NCI-H69 (cell line): Measurements from ENCODE around the gene DOCK3.
A peak's percentile ranks its signal among the peaks of the same experiment; 100 is the strongest.

Experiments
- DNase-seq: peaks from one replicate; lab custom pipeline; 2025; lab: John Stamatoyannopoulos, UW

The DOCK3 gene

GRCh38 chr3:50983887-50984286 lies 309.2 kb downstream of the DOCK3 start:
- DNase-seq, result no peak

GRCh38 chr3:50985893-50986292 lies 311.2 kb downstream of the DOCK3 start:
- DNase-seq, result no peak

GRCh38 chr3:50986726-50987125 lies 312.0 kb downstream of the DOCK3 start:
- DNase-seq, result no peak

DNA sequence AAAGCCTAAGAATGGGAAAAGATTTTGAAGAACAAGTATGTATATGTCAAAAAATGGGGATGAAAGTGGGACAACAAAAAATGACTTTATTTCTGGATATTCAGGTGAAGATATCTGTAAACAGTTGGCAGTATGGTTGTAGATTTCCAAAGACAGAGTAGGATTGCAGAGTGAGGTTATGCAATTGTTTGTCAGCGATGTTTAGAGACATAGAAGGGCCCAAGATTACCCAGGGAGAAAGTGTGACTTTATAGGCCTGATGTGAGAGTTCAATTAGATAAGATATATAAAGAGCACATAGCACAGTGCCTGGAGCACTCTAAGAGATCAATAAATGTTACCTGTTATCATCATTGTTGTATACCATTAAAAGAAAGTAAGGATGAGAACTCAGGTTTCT lies 319.8 kb downstream of the DOCK3 start:
- DNase-seq, result no peak

GRCh38 chr3:50995085-50995824 lies 320.5 kb downstream of the DOCK3 start:
- DNase-seq, result no peak

DNA sequence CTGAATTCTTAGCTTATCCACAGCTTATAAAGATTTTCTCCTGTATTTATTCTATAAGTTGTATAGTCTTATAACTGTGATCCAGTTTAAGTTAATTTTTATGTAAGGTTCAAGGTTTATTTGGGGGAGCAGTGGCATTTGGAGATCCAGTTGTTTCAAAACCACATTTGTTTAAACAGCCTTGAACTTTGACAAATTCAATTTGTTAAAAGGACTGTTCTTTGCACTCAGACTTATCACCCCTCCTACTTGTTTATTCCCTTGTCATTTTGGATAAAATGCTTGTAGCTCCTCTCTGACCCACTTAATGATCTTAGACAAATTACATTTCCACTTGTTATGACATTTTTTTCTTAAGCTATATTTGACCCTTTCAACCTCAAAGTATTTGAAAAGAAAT lies 327.8 kb downstream of the DOCK3 start:
- DNase-seq, result no peak

DNA sequence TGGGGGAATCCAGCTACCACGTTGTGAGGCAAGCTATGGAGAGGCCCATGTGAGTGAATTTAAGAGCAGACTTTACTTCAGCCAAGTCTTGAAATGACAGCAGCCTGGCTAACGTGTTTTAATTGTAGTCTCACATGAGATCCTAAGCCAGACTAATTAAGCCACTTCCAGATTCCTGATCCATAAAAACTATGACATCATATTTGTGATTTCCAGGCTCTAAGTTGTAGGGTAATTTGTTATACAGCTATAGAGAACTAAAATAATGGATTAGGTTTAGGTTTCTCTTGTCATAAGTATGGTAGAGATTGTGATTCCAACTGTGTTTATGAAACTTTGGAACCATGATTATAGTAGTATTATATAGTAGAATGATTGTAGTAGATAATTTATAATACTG lies 329.5 kb downstream of the DOCK3 start:
- no peak for DNase-seq

DNA sequence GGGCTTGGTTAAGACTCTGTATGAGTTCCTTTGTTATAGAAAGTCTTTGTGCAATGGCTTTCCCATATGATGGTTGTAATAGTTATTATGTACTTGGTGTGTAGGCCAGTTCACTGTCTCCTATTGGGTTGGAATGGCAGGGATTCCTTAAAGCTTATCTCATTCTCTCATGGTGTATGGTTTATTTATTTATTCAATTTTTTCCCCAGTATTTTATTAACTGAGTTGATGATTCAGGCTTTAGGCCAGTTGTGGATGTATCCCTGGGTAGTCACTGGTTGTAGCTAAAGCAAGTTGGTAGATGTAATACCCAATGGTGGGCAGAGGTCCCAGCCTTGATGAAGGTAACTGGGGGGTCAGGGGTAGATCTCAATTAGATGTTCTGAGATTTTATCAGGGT lies 349.4 kb downstream of the DOCK3 start:
- no peak for DNase-seq

GRCh38 chr3:51024765-51025632 lies 350.3 kb downstream of the DOCK3 start:
- DNase-seq, result peak; percentile 5

DNA sequence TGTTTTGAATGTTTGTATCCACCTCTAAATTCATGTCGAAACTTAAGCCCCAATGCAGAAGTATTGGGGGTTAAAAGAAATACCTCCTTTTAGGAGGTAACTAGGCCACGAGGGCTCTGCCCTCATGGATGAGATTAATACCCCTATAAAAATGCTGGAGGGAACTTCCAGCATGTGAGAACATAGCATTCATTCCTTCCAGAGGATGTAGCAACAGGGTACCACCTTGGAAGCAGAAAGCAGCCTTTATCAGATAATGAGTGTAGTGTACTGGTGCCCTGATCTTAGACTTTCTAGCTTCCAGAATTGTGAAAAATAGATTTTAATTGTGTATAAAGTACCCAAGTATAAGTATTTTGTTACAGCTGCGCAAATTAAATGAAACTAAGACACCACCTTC lies 356.9 kb downstream of the DOCK3 start:
- DNase-seq, result no peak

- DNase-seq, result no peak
These were observed 360.9 kb downstream of the DOCK3 start for GRCh38 chr3:51035630-51036029.

DNA sequence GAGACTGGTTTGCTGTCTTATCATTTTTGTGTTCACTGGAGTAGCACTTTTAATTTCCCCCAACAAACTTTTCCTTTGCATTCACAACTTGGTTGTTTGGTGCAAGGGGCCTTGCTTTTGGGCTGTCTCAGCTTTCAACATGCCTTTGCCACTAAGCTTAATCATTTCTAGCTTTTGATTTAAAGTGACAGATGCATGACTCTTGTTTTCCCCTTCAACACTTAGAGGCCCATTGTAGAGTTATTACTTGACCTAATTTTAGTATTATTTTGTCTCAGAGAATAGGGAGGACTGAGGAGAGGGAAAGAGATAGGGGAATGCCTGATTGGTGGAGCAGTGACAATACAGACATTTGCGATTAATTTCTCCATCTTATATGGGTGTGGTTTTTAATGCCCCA lies 370.3 kb downstream of the DOCK3 start:
- no peak for DNase-seq

- DNase-seq, result no peak
These were observed 377.8 kb downstream of the DOCK3 start for GRCh38 chr3:51052562-51052961.

DNA sequence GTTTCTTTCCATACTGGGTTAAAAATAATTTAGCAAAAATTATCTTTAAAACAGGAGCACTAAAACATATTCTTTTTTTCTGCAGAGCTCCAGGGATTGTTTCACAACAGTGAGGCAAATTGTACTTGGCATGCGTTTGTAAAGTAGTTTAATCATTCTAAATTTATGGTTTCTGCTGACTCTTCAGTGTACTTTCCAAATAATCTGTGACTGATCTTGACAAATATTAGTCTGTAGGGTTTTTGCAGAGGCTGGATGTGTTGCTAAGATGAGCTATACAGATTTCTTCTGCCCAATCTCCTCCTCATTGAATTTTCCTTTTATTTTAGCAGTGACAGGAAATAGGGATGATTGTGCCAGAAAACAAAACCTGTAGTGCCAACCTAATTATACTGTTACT lies 382.4 kb downstream of the DOCK3 start:
- no peak for DNase-seq

GRCh38 chr3:51063053-51063452 lies 388.3 kb downstream of the DOCK3 start:
- no peak for DNase-seq

DNA sequence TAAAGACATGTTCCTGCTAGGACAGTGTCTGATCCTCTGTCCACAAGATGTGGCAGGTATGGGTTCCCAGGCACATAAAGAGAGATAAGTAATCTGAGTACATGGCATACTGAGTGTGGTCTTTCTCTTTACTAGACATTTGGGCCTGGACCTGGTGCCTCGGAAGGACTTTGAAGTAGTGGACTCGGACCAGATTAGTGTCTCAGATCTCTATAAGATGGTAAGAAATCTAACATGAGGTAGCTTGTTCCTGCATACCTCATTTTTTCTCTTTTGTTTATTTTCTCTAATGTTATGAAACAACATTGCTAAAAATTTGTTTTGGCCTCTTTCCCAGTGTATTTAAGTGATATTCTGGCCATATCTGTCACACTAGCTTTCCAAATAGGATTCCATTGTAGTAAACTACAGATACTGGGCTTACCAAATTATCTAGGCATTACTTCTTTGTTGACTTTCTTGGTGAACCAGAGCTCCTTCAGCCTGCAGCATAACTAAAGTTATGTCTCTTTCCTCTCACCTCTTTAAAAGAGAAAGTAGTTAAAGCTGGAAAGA lies 400.6 kb downstream of the DOCK3 start:
- no peak for DNase-seq

DNA sequence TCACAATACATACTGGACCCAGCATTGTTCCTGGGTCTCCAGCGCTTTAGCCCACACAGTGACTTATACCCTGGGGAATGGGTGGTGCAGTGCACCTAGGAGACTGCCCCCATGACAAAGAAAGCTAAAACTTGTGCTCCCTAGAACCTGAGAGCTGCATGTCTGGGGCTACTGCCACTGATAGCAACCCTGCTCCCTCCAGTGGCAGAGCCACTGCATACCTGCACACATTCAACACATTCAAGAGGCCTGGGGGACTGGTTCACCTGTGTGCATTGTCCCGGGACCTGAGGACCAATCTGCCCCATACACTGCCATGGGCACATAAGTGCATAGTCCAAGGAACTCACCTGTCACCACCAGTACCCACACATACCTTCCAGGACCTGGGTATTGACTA lies 407.6 kb downstream of the DOCK3 start:
- DNase-seq, result no peak

GRCh38 chr3:51083490-51083889 lies 408.8 kb downstream of the DOCK3 start:
- no peak for DNase-seq

DNA sequence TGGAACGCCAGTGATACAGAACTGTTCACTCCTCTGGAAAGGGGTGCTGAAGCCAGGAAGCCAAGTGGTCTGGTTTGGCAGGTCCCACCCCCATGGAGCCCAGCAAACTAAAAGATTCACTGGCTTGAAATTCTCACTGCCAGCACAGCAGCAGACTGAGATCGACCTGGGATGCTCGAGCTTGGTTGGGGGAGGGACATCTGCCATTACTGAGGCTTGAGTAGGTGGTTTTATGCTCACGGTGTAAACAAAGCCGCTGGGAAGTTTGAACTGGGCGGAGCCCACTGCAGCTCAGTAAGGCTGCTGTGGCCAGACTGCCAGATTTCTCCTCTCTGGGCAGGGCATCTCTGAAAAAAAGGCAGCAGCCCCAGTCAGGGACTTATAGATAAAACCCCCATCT lies 417.4 kb downstream of the DOCK3 start:
- peak; percentile 0 for DNase-seq

DNA sequence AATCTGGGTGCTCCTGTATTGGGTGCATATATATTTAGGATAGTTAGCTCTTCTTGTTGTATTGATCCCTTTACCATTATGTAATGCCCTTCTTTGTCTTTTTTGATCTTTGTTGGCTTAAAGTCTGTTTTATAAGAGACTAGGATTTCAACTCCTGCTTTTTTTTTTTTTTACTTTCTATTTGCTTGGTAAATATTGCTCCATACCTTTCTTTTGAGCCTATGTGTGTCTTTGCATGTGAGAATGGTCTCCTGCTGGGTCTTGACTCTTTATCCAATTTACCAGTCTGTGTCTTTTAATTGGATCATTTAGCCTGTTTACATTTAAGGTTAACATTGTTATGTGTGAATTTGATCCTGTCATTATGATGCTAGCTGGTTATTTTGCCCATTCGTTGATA lies 420.1 kb downstream of the DOCK3 start:
- peak; percentile 36 for DNase-seq

DNA sequence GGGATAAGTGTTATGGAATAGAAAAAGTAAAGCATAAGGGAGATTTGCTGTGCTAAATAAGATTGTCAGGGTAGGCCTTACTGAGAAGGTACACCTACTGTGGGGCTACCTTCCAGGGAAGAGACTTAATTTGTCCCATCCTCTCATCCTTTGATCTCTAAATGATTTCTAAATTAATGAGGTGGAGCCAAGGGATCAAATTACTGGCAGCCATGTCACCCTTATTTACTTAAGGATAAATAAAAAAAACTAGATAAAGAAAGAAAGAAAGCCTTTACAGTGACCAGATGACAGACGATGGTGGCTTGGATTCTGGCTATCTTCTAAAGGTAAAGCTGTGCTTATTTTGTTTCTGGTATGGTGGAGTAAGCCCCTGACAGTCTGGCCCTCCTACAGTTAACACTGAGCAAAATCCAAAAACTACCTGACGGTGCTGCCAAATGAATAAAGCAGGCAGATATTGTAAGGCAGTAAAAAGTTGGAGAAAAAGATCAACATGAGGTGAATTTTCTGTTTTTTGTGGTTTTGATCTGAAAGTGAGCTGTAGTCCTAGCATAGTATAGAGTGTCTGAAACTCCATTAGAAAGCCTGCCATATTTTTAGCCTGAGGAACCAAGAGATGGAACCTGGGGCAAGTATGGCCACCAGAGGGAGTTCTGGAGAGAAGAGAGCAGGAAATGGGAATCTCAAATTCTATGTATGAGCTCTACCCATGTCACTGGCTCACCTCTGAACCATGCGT lies 425.2 kb downstream of the DOCK3 start:
- peak; percentile 44 for DNase-seq

DNA sequence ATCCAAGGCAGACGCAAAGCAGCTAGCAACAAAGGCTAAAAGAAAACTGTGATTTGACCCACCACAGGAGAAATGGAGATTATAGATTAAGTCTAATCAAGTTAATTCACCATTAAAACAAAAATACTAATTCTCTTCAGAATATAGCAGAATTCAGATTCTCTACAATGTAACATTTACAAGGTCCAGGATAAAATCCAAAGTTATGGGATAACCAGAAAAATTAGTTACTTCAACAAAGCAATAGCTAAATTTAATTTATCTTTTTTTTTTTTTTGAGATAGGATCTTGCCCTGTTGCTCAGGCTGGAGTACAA lies 425.8 kb downstream of the DOCK3 start:
- no peak for DNase-seq

GRCh38 chr3:51102396-51102795 lies 427.7 kb downstream of the DOCK3 start:
- DNase-seq, result no peak
